GM23338 (cell line): ENCODE results near the gene MIA. TPM values are rescaled to one million over a fixed set of nuclear protein-coding genes. Genes with fewer than 3 reads are reported as not detected.

Source experiments
- ATAC-seq: fragments of 200-7000 bp; cut with Tn5 transposase; 3 replicates; pipeline ENCODE4 v1.9.1; 2020
- DNase-seq: peaks from one replicate; pipeline ENCODE4 v3.0.0-alpha.2; 2015; ENCODE audit warnings: low spot score
- H2AFZ ChIP-seq: fragments of 200-600 bp; sonication (generic); 2 replicates; pipeline ENCODE4 v1.8.0; 2016; ENCODE audit warnings: antibody characterized with exemption, mild to moderate bottlenecking, moderate library complexity
- H3F3A ChIP-seq: fragments of 200-600 bp; sonication (generic); replicated peaks from 2 replicates; pipeline ENCODE4 v1.8.0; 2017; ENCODE audit warnings: antibody characterized with exemption, mixed run types, low read depth
- H3K27ac ChIP-seq: fragments of 200-600 bp; sonication (generic); 2 replicates; pipeline ENCODE4 v1.6.1; 2016; ENCODE audit warnings: low read depth
- H3K27me3 ChIP-seq: fragments of 200-600 bp; sonication (generic); 2 replicates; pipeline ENCODE4 v1.8.0; 2016; ENCODE audit warnings: mild to moderate bottlenecking, mixed run types, moderate library complexity; ENCODE audit not compliant: insufficient read depth
- H3K36me3 ChIP-seq: fragments of 200-600 bp; sonication (generic); 2 replicates; pipeline ENCODE4 v1.8.0; 2016; ENCODE audit warnings: mild to moderate bottlenecking; ENCODE audit not compliant: insufficient read depth
- H3K4me1 ChIP-seq: fragments of 200-600 bp; sonication (generic); 2 replicates; pipeline ENCODE4 v1.8.0; 2016; ENCODE audit warnings: mild to moderate bottlenecking, moderate library complexity; ENCODE audit not compliant: insufficient read depth
- H3K4me2 ChIP-seq: fragments of 200-600 bp; sonication (generic); 2 replicates; pipeline ENCODE4 v1.7.1; 2017; ENCODE audit warnings: mixed run types
- H3K4me3 ChIP-seq: fragments of 200-600 bp; sonication (generic); 2 replicates; pipeline ENCODE4 v1.6.1; 2016; ENCODE audit warnings: mixed run types
- H3K79me2 ChIP-seq: fragments of 200-600 bp; sonication (generic); replicated peaks from 2 replicates; pipeline ENCODE4 v1.8.0; 2017; ENCODE audit warnings: mild to moderate bottlenecking; ENCODE audit not compliant: insufficient read depth
- H3K9me2 ChIP-seq: fragments of 200-600 bp; sonication (generic); 2 replicates; pipeline ENCODE4 v1.8.0; 2017; ENCODE audit not compliant: insufficient read depth
- H4K20me1 ChIP-seq: fragments of 200-600 bp; sonication (generic); replicated peaks from 2 replicates; pipeline ENCODE4 v1.8.0; 2017; ENCODE audit warnings: mild to moderate bottlenecking; ENCODE audit not compliant: insufficient read depth
- H3K27ac Mint-ChIP-seq: 2 replicates; pipeline ENCODE4 v1.8.0; 2020; ENCODE audit warnings: inconsistent platforms, mild to moderate bottlenecking, moderate library complexity, mixed read lengths
- H3K27me3 Mint-ChIP-seq: 3 replicates; pipeline ENCODE4 v1.8.0; 2022; ENCODE audit warnings: low read depth, mild to moderate bottlenecking, moderate library complexity, mixed read lengths, inconsistent platforms; ENCODE audit not compliant: insufficient read depth, poor library complexity
- H3K36me3 Mint-ChIP-seq: 3 replicates; pipeline ENCODE4 v1.8.0; 2021; ENCODE audit warnings: low read depth, mild to moderate bottlenecking, inconsistent platforms, moderate library complexity, mixed read lengths
- H3K4me1 Mint-ChIP-seq: 3 replicates; pipeline ENCODE4 v1.8.0; 2020; ENCODE audit warnings: mild to moderate bottlenecking, inconsistent platforms, mixed read lengths
- H3K4me3 Mint-ChIP-seq: 3 replicates; pipeline ENCODE4 v1.8.0; 2021; ENCODE audit warnings: moderate library complexity, mild to moderate bottlenecking, inconsistent platforms, mixed read lengths
- H3K9me3 Mint-ChIP-seq: 3 replicates; pipeline ENCODE4 v1.8.0; 2020; ENCODE audit warnings: moderate library complexity, mild to moderate bottlenecking, inconsistent platforms, mixed read lengths
- CREB1 ChIP-seq: fragments of 250-450 bp; sonication (Bioruptor Pico); IDR thresholded peaks from 2 replicates; pipeline ENCODE4 v1.5.0; 2020; ENCODE audit warnings: low read depth, mild to moderate bottlenecking, moderate library complexity
- EZH2phosphoT487 ChIP-seq: fragments of 200-600 bp; sonication (generic); IDR thresholded peaks from one replicate; pipeline ENCODE4 v1.8.1; 2018; ENCODE audit warnings: antibody characterized with exemption; ENCODE audit not compliant: unreplicated experiment
- JUNB ChIP-seq: IDR thresholded peaks from one replicate; pipeline ENCODE4 v1.6.1; 2016; ENCODE audit warnings: antibody characterized with exemption; ENCODE audit not compliant: unreplicated experiment
- NANOG ChIP-seq: IDR thresholded peaks from 2 replicates; pipeline ENCODE4 v1.6.1; 2016; ENCODE audit warnings: antibody characterized with exemption, borderline replicate concordance
- POLR2AphosphoS5 ChIP-seq: IDR thresholded peaks from 2 replicates; pipeline ENCODE4 v1.6.1; 2016; ENCODE audit warnings: antibody characterized with exemption, low read depth
- STAT1 ChIP-seq: IDR thresholded peaks from one replicate; pipeline ENCODE4 v1.6.1; 2016; ENCODE audit warnings: antibody characterized with exemption; ENCODE audit not compliant: unreplicated experiment
- ZNF114 ChIP-seq: fragments of 250-450 bp; sonication (Bioruptor Pico); IDR thresholded peaks from 2 replicates; pipeline ENCODE4 v1.5.0; 2020; ENCODE audit warnings: mild to moderate bottlenecking, moderate library complexity
- ZNF331 ChIP-seq: fragments of 250-450 bp; sonication (Bioruptor Pico); IDR thresholded peaks from 2 replicates; pipeline ENCODE4 v1.5.0; 2020; ENCODE audit warnings: low read depth, mild to moderate bottlenecking, moderate library complexity
- polyA plus RNA-seq: library from polyadenylated mRNA; unstranded; fragments of >200 nt; fragmentation: Nextera tagmentation; extraction: Ambion mirVana; gene quantifications from 2 replicates; pipeline ENCODE4 v1.2.1, GENCODE V29; 2016
- total RNA-seq: library from RNA; depleted of rRNA; stranded (reverse); fragments of >200 nt; shearing (Covaris generic); gene quantifications from 2 replicates; pipeline ENCODE4 v1.2.3, GENCODE V29; 2014
- TF ChIP-seq, protein P1 (sequence below), 2 experiments: fragments of 200-600 bp in 1 of 2; sonication (generic) in 1 of 2; conservative IDR thresholded peaks; 2 replicates each; pipeline versions ENCODE4 v1.5.1 to v1.6.1; 2016 to 2017; ENCODE audit warnings: antibody characterized with exemption in 2 of 2, low read depth in 2 of 2, mild to moderate bottlenecking in 2 of 2, moderate library complexity in 1 of 2
- TF ChIP-seq, protein P2 (sequence below): fragments of 250-450 bp; sonication (Bioruptor Pico); IDR thresholded peaks from 2 replicates; pipeline ENCODE4 v1.5.0; 2020; ENCODE audit warnings: mild to moderate bottlenecking, moderate library complexity

Gene MIA
- total and polyA plus RNA-seq, 2 experiments from 2014 or later: not detected

DNA sequence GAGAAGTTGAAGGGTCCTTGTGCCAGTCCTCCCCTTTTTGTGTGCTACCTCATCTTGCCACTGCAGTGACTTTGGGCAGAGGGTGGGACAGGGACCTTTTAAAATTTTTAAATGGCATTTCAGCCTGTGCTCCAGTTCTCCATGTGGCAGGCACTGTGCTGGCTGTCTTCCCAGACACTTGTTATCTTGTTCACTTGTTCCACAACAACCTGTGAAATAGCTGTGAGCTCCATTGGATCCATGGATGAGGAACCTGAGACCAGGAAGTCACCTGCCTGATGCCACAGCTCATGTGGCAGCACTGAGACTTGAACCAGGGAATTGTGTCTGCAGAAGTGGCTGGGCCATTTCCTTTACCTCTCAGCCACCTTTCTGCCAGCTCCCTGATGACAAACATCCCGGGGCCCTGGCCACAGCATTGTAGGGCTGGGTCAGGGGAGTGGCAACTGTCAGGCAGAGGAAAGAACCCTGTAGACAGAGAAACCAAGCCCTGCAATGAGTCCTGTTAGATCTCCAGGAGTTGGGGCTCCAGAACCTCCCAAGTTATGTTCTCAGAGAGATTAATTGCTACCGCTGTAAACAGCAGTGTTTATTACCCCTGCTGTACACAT, 30.0 kb downstream of the MIA start:
- H2AFZ ChIP-seq: no peak overlapping the region
- peaks cover 60% of the 10 kb centered on the region for H3K4me1 ChIP-seq
- Mint-ChIP-seq H3K36me3 (peaks cover 66% of the 10 kb centered on the region), H3K27me3 (peaks cover 42% of the 10 kb centered on the region), H3K4me3 (no peak overlapping the region), H3K4me1 (peaks cover 72% of the 10 kb centered on the region), H3K9me3 (no peaks in the 10 kb centered on the region), H3K27ac (no peak overlapping the region; the same call in 1 of the 2 replicates)
- H3K4me2 ChIP-seq: peak overlapping the region; percentile 70
- peaks cover 8% of the 10 kb centered on the region; the same call in 1 of the 2 replicates for H3K36me3 ChIP-seq
- H4K20me1 ChIP-seq: peaks cover 55% of the 10 kb centered on the region
- no peak overlapping the region for H3K4me3 ChIP-seq
- peaks cover 47% of the 10 kb centered on the region for H3F3A ChIP-seq
- H3K27me3 ChIP-seq: no peaks in the 10 kb centered on the region
- ATAC-seq: no peak
- H3K9me2 ChIP-seq: no peaks in the 10 kb centered on the region
- TF ChIP-seq EZH2phosphoT487: no peak
- TF ChIP-seq STAT1: no peak
- TF ChIP-seq ZNF114 (CRISPR knock-in tag): no peak
- peak overlapping the region; percentile 90 for H3K27ac ChIP-seq
- no peak for DNase-seq
- peaks cover 71% of the 10 kb centered on the region for H3K79me2 ChIP-seq

DNA sequence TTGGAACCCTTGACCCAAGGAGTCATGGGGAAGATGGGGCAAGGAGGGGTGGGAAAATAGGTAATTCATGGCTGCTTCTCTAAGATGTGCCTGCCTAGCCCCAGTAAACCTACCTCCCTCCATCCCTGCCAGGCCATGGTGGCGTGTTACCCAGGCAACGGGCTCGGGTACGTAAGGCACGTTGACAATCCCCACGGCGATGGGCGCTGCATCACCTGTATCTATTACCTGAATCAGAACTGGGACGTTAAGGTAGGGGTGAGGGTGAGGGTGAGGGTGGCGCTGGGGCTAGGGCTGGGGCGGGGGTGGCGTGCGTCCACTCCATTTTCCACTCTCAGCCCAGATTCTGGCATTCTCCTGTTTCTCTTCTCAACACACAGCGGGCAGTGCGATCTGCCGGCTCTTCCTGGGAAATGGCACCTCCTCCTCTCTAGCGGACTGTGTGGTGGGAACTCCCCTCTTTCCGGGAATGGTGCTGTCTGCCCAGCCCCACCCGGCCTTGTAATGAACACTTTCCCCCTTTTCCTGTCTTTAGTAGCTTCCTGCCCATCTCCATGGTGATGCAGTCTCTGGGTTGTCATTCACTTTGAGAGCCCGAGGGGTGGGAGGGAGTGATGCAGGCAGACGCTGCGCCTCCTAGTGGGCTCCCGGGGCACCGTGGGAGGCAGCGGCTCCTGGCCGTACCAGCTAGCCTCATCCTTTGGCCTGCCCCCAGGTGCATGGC, 31.3 kb downstream of the MIA start:
- peak; percentile 100 for DNase-seq
- no peaks in the 10 kb centered on the region for H3K9me3 Mint-ChIP-seq
- Histone ChIP-seq H3K4me1 (peaks cover 54% of the 10 kb centered on the region), H3K27me3 (0 out of 2 replicates have a peak, but pooled peaks cover 2% of the 10 kb centered on the region), H3K4me2 (peak overlapping the region; percentile 70), H3K4me3 (peak overlapping the region; percentile 36; the same call in 1 of the 2 replicates), H3K9me2 (no peaks in the 10 kb centered on the region), H3K79me2 (peaks cover 59% of the 10 kb centered on the region), H3K36me3 (peaks cover 8% of the 10 kb centered on the region; the same call in 1 of the 2 replicates), H3F3A (peaks cover 47% of the 10 kb centered on the region), H3K27ac (peak overlapping the region; percentile 90), H2AFZ (no peak overlapping the region), H4K20me1 (peaks cover 50% of the 10 kb centered on the region)
- ATAC-seq: peak; percentile 59
- peaks cover 58% of the 10 kb centered on the region for H3K36me3 Mint-ChIP-seq
- H3K27me3 Mint-ChIP-seq: peaks cover 46% of the 10 kb centered on the region
- H3K4me3 Mint-ChIP-seq: peak overlapping the region; percentile 59
- peak overlapping the region; percentile 84 for H3K27ac Mint-ChIP-seq
- peaks cover 73% of the 10 kb centered on the region for H3K4me1 Mint-ChIP-seq
- TF ChIP-seq ZNF331: no peak
- TF ChIP-seq, protein P1, sequence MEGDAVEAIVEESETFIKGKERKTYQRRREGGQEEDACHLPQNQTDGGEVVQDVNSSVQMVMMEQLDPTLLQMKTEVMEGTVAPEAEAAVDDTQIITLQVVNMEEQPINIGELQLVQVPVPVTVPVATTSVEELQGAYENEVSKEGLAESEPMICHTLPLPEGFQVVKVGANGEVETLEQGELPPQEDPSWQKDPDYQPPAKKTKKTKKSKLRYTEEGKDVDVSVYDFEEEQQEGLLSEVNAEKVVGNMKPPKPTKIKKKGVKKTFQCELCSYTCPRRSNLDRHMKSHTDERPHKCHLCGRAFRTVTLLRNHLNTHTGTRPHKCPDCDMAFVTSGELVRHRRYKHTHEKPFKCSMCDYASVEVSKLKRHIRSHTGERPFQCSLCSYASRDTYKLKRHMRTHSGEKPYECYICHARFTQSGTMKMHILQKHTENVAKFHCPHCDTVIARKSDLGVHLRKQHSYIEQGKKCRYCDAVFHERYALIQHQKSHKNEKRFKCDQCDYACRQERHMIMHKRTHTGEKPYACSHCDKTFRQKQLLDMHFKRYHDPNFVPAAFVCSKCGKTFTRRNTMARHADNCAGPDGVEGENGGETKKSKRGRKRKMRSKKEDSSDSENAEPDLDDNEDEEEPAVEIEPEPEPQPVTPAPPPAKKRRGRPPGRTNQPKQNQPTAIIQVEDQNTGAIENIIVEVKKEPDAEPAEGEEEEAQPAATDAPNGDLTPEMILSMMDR (conservative IDR thresholded peaks at IDR 0.05; ENCODE audit: low read depth in 2 of 2): peak; percentile 86 to 93
- TF ChIP-seq JUNB: no peak
- TF ChIP-seq CREB1: peak; percentile 81
- no peak for TF ChIP-seq POLR2AphosphoS5
- TF ChIP-seq NANOG: no peak
- no peak for TF ChIP-seq ZNF114 (CRISPR knock-in tag)
- TF ChIP-seq, protein P2, sequence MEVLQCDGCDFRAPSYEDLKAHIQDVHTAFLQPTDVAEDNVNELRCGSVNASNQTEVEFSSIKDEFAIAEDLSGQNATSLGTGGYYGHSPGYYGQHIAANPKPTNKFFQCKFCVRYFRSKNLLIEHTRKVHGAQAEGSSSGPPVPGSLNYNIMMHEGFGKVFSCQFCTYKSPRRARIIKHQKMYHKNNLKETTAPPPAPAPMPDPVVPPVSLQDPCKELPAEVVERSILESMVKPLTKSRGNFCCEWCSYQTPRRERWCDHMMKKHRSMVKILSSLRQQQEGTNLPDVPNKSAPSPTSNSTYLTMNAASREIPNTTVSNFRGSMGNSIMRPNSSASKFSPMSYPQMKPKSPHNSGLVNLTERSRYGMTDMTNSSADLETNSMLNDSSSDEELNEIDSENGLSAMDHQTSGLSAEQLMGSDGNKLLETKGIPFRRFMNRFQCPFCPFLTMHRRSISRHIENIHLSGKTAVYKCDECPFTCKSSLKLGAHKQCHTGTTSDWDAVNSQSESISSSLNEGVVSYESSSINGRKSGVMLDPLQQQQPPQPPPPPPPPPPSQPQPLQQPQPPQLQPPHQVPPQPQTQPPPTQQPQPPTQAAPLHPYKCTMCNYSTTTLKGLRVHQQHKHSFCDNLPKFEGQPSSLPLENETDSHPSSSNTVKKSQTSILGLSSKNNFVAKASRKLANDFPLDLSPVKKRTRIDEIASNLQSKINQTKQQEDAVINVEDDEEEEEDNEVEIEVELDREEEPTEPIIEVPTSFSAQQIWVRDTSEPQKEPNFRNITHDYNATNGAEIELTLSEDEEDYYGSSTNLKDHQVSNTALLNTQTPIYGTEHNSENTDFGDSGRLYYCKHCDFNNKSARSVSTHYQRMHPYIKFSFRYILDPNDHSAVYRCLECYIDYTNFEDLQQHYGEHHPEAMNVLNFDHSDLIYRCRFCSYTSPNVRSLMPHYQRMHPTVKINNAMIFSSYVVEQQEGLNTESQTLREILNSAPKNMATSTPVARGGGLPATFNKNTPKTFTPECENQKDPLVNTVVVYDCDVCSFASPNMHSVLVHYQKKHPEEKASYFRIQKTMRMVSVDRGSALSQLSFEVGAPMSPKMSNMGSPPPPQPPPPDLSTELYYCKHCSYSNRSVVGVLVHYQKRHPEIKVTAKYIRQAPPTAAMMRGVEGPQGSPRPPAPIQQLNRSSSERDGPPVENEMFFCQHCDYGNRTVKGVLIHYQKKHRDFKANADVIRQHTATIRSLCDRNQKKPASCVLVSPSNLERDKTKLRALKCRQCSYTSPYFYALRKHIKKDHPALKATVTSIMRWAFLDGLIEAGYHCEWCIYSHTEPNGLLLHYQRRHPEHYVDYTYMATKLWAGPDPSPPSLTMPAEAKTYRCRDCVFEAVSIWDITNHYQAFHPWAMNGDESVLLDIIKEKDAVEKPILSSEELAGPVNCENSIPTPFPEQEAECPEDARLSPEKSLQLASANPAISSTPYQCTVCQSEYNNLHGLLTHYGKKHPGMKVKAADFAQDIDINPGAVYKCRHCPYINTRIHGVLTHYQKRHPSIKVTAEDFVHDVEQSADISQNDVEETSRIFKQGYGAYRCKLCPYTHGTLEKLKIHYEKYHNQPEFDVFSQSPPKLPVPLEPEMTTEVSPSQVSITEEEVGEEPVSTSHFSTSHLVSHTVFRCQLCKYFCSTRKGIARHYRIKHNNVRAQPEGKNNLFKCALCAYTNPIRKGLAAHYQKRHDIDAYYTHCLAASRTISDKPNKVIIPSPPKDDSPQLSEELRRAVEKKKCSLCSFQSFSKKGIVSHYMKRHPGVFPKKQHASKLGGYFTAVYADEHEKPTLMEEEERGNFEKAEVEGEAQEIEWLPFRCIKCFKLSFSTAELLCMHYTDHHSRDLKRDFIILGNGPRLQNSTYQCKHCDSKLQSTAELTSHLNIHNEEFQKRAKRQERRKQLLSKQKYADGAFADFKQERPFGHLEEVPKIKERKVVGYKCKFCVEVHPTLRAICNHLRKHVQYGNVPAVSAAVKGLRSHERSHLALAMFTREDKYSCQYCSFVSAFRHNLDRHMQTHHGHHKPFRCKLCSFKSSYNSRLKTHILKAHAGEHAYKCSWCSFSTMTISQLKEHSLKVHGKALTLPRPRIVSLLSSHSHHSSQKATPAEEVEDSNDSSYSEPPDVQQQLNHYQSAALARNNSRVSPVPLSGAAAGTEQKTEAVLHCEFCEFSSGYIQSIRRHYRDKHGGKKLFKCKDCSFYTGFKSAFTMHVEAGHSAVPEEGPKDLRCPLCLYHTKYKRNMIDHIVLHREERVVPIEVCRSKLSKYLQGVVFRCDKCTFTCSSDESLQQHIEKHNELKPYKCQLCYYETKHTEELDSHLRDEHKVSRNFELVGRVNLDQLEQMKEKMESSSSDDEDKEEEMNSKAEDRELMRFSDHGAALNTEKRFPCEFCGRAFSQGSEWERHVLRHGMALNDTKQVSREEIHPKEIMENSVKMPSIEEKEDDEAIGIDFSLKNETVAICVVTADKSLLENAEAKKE: no peak
